ENCODE data around the gene CISD1. TPM values are rescaled to one million over a fixed set of nuclear protein-coding genes. Genes with fewer than 3 reads are reported as not detected.

CISD1 gene
- total and polyA plus RNA-seq, 9 of the 15 experiments (the other 6 are each of a cell fraction or from before 2014, with no cell fraction given): 35.8 to 342 (median 118) TPM

DNA sequence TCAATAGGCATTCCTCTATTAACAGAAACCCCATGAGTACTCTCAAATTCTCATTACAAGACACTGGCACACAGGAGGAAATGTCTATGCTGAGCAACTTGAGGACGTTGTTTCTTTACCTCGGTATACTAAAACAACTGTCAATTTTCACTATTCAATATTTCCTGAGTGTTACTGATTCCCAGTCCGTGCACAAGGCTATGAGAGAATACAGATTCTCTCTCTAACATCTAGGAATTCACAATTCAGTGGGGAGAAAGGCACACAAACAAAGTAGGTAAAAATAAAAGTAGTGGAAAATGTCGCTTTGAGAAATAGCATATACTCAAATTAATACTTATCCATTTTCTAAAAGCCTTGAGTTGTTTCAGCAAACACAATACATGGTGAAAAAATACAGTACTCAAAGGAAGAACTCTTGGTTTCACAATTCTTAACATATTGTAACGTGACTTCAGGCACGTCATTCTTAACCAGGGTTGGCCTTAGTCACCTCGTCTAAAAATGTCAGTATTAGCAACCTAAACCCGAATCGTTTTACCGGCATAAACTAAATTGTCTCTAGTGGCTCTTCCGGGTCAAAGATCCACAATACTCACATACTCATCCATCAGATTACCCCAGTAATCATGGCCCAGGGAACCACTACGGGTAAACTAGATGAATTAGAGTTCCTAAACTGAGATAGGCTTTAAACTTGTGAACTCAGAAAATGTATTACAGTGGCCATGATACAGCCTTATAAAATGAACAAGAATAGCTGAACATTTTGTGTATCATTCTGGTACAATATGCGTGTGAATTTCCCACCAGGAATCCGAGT lies 2.7 kb upstream of the CISD1 start:
- ChIA-PET CTCF (ENCODE audit: low intra/inter-chr PET ratio) (no interaction called here), POLR2A (interaction anchor here (0.5 to 0.9 kb wide), 4 partner anchors 15 to 61 kb away, joined by 3 to 4 read pairs (median 3); no protein-coding TSS in a partner anchor)
- peak; percentile 70 for FAIRE-seq
- TF ChIP-seq, protein P1, sequence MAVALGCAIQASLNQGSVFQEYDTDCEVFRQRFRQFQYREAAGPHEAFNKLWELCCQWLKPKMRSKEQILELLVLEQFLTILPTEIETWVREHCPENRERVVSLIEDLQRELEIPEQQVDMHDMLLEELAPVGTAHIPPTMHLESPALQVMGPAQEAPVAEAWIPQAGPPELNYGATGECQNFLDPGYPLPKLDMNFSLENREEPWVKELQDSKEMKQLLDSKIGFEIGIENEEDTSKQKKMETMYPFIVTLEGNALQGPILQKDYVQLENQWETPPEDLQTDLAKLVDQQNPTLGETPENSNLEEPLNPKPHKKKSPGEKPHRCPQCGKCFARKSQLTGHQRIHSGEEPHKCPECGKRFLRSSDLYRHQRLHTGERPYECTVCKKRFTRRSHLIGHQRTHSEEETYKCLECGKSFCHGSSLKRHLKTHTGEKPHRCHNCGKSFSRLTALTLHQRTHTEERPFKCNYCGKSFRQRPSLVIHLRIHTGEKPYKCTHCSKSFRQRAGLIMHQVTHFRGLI (CRISPR knock-in tag; IDR thresholded peaks at IDR 0.05): no peak
- TF ChIP-seq JUN (IDR thresholded peaks at IDR 0.05; ENCODE audit: borderline replicate concordance, low read depth, low read length) (peak; percentile 30; the same call in 1 of the 2 replicates), JUN (CRISPR knock-in tag; IDR thresholded peaks at IDR 0.05; ENCODE audit: borderline replicate concordance) (no peak), ETS2 (tag; IDR thresholded peaks at IDR 0.05; ENCODE audit: borderline replicate concordance, poor library complexity, severe bottlenecking) (no peak), HDAC3 (IDR thresholded peaks at IDR 0.05; ENCODE audit: borderline replicate concordance, partially characterized antibody) (peak; percentile 25), NR2C2 (CRISPR knock-in tag; IDR thresholded peaks at IDR 0.05) (no peak), NR2C2 (tag; IDR thresholded peaks at IDR 0.05) (peak; percentile 93), ZBTB8A (IDR thresholded peaks at IDR 0.05; ENCODE audit: partially characterized antibody) (no peak), GABPA (tag; conservative IDR thresholded peaks at IDR 0.05; ENCODE audit: low read depth) (peak; percentile 76), ELF1 (tag; IDR thresholded peaks at IDR 0.05) (peak; percentile 67; the same call in 1 of the 2 replicates)
- TF ChIP-seq, protein P2, sequence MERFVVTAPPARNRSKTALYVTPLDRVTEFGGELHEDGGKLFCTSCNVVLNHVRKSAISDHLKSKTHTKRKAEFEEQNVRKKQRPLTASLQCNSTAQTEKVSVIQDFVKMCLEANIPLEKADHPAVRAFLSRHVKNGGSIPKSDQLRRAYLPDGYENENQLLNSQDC (CRISPR knock-in tag; IDR thresholded peaks at IDR 0.05): 0 out of 2 replicates have a peak, but pooled peaks have one; percentile 15
- TF ChIP-seq, protein P3, sequence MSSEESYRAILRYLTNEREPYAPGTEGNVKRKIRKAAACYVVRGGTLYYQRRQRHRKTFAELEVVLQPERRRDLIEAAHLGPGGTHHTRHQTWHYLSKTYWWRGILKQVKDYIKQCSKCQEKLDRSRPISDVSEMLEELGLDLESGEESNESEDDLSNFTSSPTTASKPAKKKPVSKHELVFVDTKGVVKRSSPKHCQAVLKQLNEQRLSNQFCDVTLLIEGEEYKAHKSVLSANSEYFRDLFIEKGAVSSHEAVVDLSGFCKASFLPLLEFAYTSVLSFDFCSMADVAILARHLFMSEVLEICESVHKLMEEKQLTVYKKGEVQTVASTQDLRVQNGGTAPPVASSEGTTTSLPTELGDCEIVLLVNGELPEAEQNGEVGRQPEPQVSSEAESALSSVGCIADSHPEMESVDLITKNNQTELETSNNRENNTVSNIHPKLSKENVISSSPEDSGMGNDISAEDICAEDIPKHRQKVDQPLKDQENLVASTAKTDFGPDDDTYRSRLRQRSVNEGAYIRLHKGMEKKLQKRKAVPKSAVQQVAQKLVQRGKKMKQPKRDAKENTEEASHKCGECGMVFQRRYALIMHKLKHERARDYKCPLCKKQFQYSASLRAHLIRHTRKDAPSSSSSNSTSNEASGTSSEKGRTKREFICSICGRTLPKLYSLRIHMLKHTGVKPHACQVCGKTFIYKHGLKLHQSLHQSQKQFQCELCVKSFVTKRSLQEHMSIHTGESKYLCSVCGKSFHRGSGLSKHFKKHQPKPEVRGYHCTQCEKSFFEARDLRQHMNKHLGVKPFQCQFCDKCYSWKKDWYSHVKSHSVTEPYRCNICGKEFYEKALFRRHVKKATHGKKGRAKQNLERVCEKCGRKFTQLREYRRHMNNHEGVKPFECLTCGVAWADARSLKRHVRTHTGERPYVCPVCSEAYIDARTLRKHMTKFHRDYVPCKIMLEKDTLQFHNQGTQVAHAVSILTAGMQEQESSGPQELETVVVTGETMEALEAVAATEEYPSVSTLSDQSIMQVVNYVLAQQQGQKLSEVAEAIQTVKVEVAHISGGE (CRISPR knock-in tag; IDR thresholded peaks at IDR 0.05): peak in 1 of 3 experiments; percentile 40; a peak in 1 of 6 replicates
- TF ChIP-seq, protein P4, sequence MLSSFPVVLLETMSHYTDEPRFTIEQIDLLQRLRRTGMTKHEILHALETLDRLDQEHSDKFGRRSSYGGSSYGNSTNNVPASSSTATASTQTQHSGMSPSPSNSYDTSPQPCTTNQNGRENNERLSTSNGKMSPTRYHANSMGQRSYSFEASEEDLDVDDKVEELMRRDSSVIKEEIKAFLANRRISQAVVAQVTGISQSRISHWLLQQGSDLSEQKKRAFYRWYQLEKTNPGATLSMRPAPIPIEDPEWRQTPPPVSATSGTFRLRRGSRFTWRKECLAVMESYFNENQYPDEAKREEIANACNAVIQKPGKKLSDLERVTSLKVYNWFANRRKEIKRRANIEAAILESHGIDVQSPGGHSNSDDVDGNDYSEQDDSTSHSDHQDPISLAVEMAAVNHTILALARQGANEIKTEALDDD (IDR thresholded peaks at IDR 0.05): peak; percentile 94

More for the DNA sequence above, 2.7 kb upstream of the CISD1 start:
- BruUV-seq (replicated peaks): TSS peak; percentile 42
- Histone ChIP-seq H3K4me1 (replicated peaks in 1 of 2; ENCODE audit: control insufficient read depth in 2 of 2, insufficient read depth in 2 of 2, low read length in 2 of 2) (peaks cover 7 to 21% of the 10 kb centered on the region in 2 experiments; a peak in 3 of 5 replicates), H2AFZ (ENCODE audit: low read depth, low read length) (peak overlapping the region; percentile 88), H3K27me3 (ENCODE audit: control insufficient read depth in 2 of 2, insufficient read depth in 2 of 2, low read length in 2 of 2) (no peaks in the 10 kb centered on the region), H4K20me1 (replicated peaks; ENCODE audit: control insufficient read depth, insufficient read depth, low read length) (no peaks in the 10 kb centered on the region), H3K36me3 (ENCODE audit: control insufficient read depth, insufficient read depth, low read length) (peaks cover 5% of the 10 kb centered on the region; the same call in 1 of the 3 replicates), H3K9me1 (ENCODE audit: control insufficient read depth, insufficient read depth, low read length) (no peaks in the 10 kb centered on the region), H3K79me2 (ENCODE audit: control insufficient read depth, insufficient read depth, low read length) (peaks cover 71% of the 10 kb centered on the region), H3K9ac (ENCODE audit: insufficient read depth in 1 of 2, low read depth in 2 of 2, low read length in 2 of 2) (peak overlapping the region; percentile 58 to 96), H3K4me2 (ENCODE audit: insufficient read depth, low read length) (peak overlapping the region; percentile 95), H3K9me3 (replicated peaks; ENCODE audit: control insufficient read depth, insufficient read depth, low read depth, low read length) (no peaks in the 10 kb centered on the region), H3K4me3 (peak overlapping the region; percentile 71), H3K27ac (ENCODE audit: extremely low read depth, low read depth, low read length) (peak overlapping the region; percentile 85)
- WGBS (ENCODE audit: insufficient coverage, low coverage, missing lambda C conversion rate): 0% methylated on average over 14 of the region's 14 CpGs
- ATAC-seq: peak; percentile 0; the same call in 1 of the 3 replicates
- peak; percentile 18 to 60 (median 26) for DNase-seq (ENCODE audit: extremely low read depth in 1 of 4, low spot score in 3 of 4)
- intact Hi-C loops (cut with micrococcal nuclease) (loop anchor here (5.0 kb wide), 2 partner anchors 89 to 1904 kb away; partner anchors contain the start of gene ZWINT), in situ Hi-C loops (cut with MboI) (no loop called here)
